RWPE1 (cell line): ENCODE measurements around the gene RYR3.

Source experiments
- CTCF ChIA-PET: fragments of 350-600 bp; sonication (Branson Sonifier 250); formaldehyde crosslinking; extraction: SDS; loops from one replicate; lab custom pipeline; 2021; lab: Yijun Ruan, JAX
- POLR2A ChIA-PET: fragments of 400-600 bp; formaldehyde crosslinking; extraction: SDS; loops from one replicate; lab custom pipeline; 2020; ENCODE audit warnings: antibody characterized with exemption; ENCODE audit not compliant: low non-redundant PET; lab: Yijun Ruan, JAX
- DNase-seq: peaks from one replicate; pipeline ENCODE4 v3.0.0; 2012; ENCODE audit warnings: low spot score
- H3K27ac ChIP-seq: fragments of 450-650 bp; 2 replicates; pipeline ENCODE4 v1.5.1; 2017
- CTCF ChIP-seq: fragments of 450-650 bp; conservative IDR thresholded peaks from 2 replicates; pipeline ENCODE4 v1.5.1; 2017; ENCODE audit warnings: low read depth, mild to moderate bottlenecking

RYR3 gene

GRCh38 chr15:33458421-33458820 lies 147.7 kb downstream of the RYR3 start:
- POLR2A ChIA-PET, result no interaction called here
- peak; percentile 54 for DNase-seq
- TF ChIP-seq CTCF, result no peak
- CTCF ChIA-PET, result no interaction called here
- no peak overlapping the region for H3K27ac ChIP-seq

- ChIA-PET POLR2A (no interaction called here), CTCF (interaction anchor here (0.6 kb wide), 2 partner anchors 20 to 41 kb away, joined by 3 read pairs; no protein-coding TSS in a partner anchor)
- H3K27ac ChIP-seq, result no peak overlapping the region
- no peak for TF ChIP-seq CTCF
- peak; percentile 74 for DNase-seq
Measured at GRCh38 chr15:33460166-33460805, 149.5 kb downstream of the RYR3 start.

GRCh38 chr15:33461671-33462070 lies 150.9 kb downstream of the RYR3 start:
- ChIA-PET POLR2A (no interaction called here), CTCF (interaction anchor here (0.9 kb wide), 1 partner anchor 109 kb away, joined by 3 read pairs; no protein-coding TSS in a partner anchor)
- DNase-seq, result no peak

GRCh38 chr15:33467146-33467815 lies 156.5 kb downstream of the RYR3 start:
- no peak for TF ChIP-seq CTCF
- H3K27ac ChIP-seq, result no peak overlapping the region
- no peak for DNase-seq
- ChIA-PET CTCF (interaction anchor here (1.2 kb wide), 1 partner anchor 16 kb away, joined by 3 read pairs; no protein-coding TSS in a partner anchor), POLR2A (no interaction called here)

More at GRCh38 chr15:33461671-33462070, 150.9 kb downstream of the RYR3 start:
- H3K27ac ChIP-seq, result no peak overlapping the region
- TF ChIP-seq CTCF, result no peak

GRCh38 chr15:33467816-33468163 lies 157.0 kb downstream of the RYR3 start:
- ChIA-PET CTCF (interaction anchor here (0.6 to 1.2 kb wide), 2 partner anchors 17 to 371 kb away, joined by 3 to 4 read pairs; no protein-coding TSS in a partner anchor), POLR2A (no interaction called here)
- DNase-seq, result no peak
- H3K27ac ChIP-seq, result no peak overlapping the region
- TF ChIP-seq CTCF, result no peak

- CTCF ChIA-PET, result interaction anchor here (0.6 kb wide), 1 partner anchor 372 kb away, joined by 4 read pairs; no protein-coding TSS in a partner anchor
- no peak for TF ChIP-seq CTCF
- no peak overlapping the region for H3K27ac ChIP-seq
- POLR2A ChIA-PET, result no interaction called here
- DNase-seq, result no peak
Measured at GRCh38 chr15:33468740-33469139, 158.0 kb downstream of the RYR3 start.
